ENCODE data around the gene FOXA2.

FOXA2 gene

DNA sequence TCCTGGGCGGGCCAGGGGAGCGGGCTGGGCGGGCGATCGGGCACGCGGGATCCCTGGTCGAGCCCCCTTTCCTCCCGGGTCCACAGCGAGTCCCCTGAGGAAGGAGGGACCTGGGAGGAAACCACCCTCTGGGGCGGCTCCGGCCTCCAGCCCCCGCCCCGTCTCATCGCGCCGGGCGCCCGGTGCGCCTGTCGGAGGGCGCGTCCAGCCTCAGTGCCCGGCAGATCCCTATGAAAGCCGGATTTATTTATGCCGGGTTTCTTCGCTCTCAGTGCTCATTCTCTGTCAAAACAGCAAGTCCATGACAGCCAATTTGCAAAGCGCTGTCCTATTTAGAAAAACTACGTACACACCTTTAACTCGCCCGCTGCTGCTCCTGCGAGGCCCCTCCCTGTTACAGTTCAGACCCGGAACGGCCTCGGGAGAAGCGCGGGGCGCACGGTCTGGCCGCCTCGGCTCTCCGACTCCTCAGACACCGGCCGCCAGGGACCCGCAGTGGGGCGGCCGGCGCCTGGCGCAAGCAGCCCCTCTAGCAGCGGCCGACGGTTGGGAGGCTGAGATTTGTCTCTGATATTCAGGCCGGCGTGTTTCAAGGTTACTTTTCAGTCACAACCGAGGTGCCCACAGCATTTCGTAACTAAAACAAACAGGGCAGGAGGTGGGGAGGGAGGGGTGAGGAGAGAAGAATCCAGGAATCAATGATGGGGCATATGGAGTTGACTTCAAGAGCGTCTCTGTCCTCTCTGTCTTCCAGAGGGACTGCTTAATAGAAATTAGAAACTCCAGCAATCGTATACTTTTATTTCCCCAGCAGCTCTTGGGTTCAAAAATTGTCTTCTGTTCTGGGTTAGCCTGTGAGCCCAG, 782 bp upstream of the FOXA2 start:
- TF ChIP-seq, protein P1, sequence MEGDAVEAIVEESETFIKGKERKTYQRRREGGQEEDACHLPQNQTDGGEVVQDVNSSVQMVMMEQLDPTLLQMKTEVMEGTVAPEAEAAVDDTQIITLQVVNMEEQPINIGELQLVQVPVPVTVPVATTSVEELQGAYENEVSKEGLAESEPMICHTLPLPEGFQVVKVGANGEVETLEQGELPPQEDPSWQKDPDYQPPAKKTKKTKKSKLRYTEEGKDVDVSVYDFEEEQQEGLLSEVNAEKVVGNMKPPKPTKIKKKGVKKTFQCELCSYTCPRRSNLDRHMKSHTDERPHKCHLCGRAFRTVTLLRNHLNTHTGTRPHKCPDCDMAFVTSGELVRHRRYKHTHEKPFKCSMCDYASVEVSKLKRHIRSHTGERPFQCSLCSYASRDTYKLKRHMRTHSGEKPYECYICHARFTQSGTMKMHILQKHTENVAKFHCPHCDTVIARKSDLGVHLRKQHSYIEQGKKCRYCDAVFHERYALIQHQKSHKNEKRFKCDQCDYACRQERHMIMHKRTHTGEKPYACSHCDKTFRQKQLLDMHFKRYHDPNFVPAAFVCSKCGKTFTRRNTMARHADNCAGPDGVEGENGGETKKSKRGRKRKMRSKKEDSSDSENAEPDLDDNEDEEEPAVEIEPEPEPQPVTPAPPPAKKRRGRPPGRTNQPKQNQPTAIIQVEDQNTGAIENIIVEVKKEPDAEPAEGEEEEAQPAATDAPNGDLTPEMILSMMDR (IDR thresholded peaks at IDR 0.05; ENCODE audit: extremely low read depth, missing control alignments), result no peak
- DNase-seq (ENCODE audit: low spot score), result no peak

DNA sequence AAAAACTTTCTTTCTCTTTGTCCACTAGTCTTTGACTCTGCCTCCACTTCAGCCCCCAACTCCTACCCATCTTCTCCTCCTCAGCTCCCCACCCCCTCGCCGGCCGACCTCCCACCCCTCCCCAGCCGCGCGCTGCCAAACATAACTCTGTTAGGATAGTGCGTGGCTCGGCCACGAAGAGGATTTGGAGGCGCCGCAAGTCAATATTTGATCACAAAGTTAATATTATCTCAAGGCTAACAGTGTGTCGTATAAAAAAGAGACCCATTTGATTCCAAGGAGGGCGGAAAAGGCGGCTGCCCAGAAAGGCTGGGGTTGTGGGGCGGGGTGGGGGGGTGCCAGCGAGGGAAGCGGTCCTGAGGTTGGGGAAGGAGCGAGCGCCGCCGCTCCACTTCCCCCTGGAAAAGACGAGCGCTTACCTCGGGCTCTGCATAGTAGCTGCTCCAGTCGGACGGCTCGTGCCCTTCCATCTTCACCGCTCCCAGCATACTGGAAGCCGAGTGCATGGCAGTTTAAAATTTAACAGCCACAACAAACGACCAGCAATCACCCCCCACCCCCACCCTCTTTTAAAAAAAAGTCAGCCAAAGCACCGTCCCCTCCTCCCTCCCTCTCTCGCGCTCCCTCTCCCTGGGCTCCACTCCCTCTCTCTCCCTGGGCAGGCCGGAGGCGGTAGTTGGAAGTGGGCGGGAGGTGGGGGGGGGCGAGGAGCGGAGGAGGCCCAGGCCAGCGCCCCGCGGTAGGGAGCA, 425 bp downstream of the FOXA2 start:
- TF ChIP-seq, protein P1 (IDR thresholded peaks at IDR 0.05; ENCODE audit: extremely low read depth, missing control alignments), result no peak
- no peak for DNase-seq (ENCODE audit: low spot score)

DNA sequence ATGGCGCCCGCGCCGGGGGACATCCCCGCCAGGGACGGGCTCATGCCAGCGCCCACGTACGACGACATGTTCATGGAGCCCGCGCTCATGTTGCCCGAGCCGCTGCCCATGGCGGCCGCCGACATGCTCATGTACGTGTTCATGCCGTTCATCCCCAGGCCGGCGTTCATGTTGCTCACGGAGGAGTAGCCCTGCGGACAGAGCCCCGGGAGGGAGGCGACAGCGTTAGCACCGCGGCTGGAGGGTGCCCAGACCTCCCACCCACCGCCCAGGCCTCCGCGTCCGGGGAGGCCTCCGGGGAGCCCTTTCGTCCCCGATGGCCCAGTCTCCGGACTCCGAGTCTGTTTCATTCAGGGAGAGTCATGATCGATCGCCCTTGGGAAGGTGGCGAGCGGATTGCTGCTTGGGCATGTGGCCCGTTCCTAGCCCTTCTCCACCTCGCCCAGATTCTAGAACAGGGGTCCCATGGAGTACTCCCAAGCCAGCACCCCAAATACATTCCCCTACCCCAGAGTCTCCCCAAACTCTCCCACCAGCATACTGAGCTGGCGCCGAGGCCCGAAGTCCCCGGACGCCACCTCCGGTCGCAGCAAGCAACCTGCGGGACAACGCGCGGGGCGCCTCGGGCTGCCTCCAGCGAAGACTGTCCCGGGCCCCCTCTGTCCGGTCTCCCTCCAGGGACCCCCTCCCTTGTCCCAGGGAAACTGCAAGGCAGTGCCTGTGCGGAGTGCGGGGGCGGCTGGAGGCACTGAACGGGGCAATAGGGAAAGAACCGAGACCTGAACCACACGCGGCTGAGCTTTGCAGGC, 1.2 kb downstream of the FOXA2 start:
- TF ChIP-seq, protein P1 (IDR thresholded peaks at IDR 0.05; ENCODE audit: extremely low read depth, missing control alignments), result no peak
- no peak for DNase-seq (ENCODE audit: low spot score)

DNA sequence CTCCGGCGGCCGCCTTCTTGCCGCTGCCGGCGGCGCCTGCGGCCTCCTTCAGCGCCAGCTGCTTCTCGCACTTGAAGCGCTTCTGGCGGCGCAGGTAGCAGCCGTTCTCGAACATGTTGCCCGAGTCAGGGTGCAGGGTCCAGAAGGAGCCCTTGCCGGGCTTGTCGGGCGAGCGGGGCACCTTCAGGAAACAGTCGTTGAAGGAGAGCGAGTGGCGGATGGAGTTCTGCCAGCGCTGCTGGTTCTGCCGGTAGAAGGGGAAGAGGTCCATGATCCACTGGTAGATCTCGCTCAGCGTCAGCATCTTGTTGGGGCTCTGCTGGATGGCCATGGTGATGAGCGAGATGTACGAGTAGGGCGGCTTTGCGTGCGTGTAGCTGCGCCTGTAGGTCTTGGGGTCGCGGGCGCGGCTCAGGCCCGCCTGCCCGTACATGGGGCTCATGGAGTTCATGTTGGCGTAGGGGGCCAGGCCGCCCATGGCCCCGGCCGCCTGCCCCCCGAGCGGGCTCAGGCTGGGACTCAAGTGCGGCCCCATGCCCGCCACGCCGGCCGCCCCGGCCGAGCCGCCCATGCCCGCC, 1.9 kb downstream of the FOXA2 start:
- TF ChIP-seq, protein P1 (IDR thresholded peaks at IDR 0.05; ENCODE audit: extremely low read depth, missing control alignments), result no peak
- DNase-seq (ENCODE audit: low spot score), result no peak

DNA sequence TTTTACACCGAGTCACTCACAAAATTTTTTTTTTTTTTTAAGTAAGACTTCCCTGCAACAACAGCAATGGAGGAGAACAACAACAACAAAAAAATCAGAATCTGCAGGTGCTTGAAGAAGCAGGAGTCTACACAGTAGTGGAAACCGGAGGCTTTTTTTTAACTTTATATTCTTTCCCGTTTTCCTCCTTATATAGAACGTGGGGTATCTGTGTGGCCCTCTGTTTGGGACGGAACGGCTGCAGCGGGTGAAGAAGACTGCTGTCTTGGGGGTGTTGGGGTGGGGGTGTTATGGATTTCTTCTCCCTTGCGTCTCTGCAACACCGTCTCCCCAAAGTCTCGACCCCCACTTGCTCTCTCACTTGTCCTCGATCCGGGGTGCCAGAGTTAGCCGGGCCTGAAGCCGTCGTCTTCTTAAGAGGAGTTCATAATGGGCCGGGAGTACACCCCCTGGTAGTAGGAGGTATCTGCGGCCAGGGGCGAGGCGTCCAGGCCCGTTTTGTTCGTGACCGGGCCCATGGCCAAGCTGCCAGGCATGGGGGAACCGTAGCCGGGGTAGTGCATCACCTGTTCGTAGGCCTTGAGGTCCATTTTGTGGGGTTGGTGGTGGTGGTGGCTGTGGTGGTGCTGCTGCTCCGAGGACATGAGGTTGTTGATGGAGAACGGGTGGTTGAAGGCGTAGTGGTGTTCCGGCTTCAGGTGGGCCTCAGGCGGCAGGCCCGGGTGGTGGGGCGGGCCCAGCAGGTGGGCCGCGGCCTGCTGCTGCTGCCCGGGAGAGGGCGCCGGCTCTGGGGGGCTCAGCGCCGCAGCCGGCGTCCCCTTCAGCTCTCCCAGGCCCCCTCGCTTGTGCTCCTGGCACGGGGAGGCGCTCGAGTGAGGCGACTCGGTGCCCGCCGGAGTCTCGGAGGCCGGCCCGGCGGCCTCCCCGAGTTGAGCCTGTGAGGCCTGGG, 2.7 kb downstream of the FOXA2 start:
- no peak for DNase-seq (ENCODE audit: low spot score)
- TF ChIP-seq, protein P1 (IDR thresholded peaks at IDR 0.05; ENCODE audit: extremely low read depth, missing control alignments), result no peak
